Spleen (tissue), 7 donors: ENCODE results near the gene PIP4K2B.

Experiments
- POLR2AphosphoS5 ChIP-seq, 3 donors: sonication (generic); formaldehyde crosslinking; IDR thresholded peaks; one replicate each; pipeline ENCODE4 v1.5.1; 2017; ENCODE audit warnings: antibody characterized with exemption in 3 of 3
- TF ChIP-seq, protein P1 (sequence below), 11 experiments: fragments of 200-600 bp in 7 of 11; fragments of 450-650 bp in 4 of 11; sonication (generic) in 4 of 11; IDR thresholded peaks in 8 of 11; conservative IDR thresholded peaks in 3 of 11; 1 replicate in 7 of 11; 2 replicates in 4 of 11; pipeline versions ENCODE4 v1.4.0 to v1.8.0; 2016 to 2021; ENCODE audit warnings: antibody characterized with exemption in 11 of 11, inconsistent platforms in 4 of 11, mild to moderate bottlenecking in 1 of 11
- donor health status: DM: no; HTN: no; CAD: no; lungs with moderate emphysema.
- donor health status: DM: no; HTN: no; CAD: no.
- donor health status: DM: no; HTN: no; CAD: no.

DNA sequence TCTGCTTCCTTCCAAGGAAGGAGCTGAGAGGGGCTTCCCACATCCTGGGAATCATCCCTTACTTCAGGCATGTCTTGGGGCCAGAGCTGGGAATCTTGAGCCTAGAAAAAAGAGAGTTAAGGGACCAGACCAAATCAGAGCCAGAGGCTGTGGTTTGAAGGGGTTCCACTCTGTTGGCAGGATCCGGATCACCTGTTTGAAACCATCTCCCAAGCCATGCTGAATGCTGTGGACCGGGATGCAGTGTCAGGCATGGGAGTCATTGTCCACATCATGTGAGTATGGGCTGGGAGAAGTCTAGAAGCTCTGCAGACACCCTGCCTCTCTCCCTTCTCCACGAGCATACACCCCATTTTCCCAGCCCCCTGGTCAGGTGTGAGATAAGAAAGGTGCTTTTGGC is 37.1 kb downstream of the PIP4K2B start:
- no peak for TF ChIP-seq POLR2AphosphoS5 (IDR thresholded peaks at IDR 0.05)
- TF ChIP-seq, protein P1, sequence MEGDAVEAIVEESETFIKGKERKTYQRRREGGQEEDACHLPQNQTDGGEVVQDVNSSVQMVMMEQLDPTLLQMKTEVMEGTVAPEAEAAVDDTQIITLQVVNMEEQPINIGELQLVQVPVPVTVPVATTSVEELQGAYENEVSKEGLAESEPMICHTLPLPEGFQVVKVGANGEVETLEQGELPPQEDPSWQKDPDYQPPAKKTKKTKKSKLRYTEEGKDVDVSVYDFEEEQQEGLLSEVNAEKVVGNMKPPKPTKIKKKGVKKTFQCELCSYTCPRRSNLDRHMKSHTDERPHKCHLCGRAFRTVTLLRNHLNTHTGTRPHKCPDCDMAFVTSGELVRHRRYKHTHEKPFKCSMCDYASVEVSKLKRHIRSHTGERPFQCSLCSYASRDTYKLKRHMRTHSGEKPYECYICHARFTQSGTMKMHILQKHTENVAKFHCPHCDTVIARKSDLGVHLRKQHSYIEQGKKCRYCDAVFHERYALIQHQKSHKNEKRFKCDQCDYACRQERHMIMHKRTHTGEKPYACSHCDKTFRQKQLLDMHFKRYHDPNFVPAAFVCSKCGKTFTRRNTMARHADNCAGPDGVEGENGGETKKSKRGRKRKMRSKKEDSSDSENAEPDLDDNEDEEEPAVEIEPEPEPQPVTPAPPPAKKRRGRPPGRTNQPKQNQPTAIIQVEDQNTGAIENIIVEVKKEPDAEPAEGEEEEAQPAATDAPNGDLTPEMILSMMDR (IDR thresholded peaks at IDR 0.05 in 8 of 11, conservative IDR thresholded peaks at IDR 0.05 in 3 of 11) = no peak
